HEK293 (cell line): ENCODE measurements around the gene GRAP2.

Experiments
- CTCF ChIA-PET: fragments of 350-600 bp; formaldehyde crosslinking; extraction: SDS; loops from one replicate; lab custom pipeline; 2021; ENCODE audit warnings: antibody characterized with exemption; lab: Yijun Ruan, JAX
- POLR2A ChIA-PET: fragments of 300-600 bp; formaldehyde crosslinking; extraction: SDS; loops from one replicate; lab custom pipeline; 2020; ENCODE audit warnings: antibody characterized with exemption, inconsistent platforms; lab: Yijun Ruan, JAX
- H3K27ac ChIP-seq: fragments of 200-500 bp; sonication (Bioruptor generic); 2 replicates; pipeline ENCODE4 v1.5.1; 2014; ENCODE audit warnings: low read depth, low read length, control low read depth, inconsistent platforms; ENCODE audit errors: extremely low read depth
- H3K36me3 ChIP-seq, 2 experiments: fragments of 200-500 bp in 1 of 2; sonication (Bioruptor generic) in 1 of 2; 1 replicate in 1 of 2; 2 replicates in 1 of 2; pipeline ENCODE4 v1.5.1; 2014 to 2017; ENCODE audit warnings: inconsistent platforms in 2 of 2, low read length in 2 of 2; ENCODE audit not compliant: control insufficient read depth in 2 of 2, insufficient read depth in 1 of 2
- H3K4me1 ChIP-seq: fragments of 200-500 bp; sonication (Bioruptor generic); 2 replicates; pipeline ENCODE4 v1.5.1; 2014; ENCODE audit warnings: mild to moderate bottlenecking, low read length, inconsistent platforms; ENCODE audit not compliant: control insufficient read depth, insufficient read depth
- H3K4me3 ChIP-seq: 2 replicates; pipeline ENCODE4 v1.5.1; 2011; ENCODE audit warnings: low read depth, mild to moderate bottlenecking, control low read depth, low read length, moderate library complexity
- H3K9me3 ChIP-seq: fragments of 200-500 bp; sonication (Bioruptor generic); 2 replicates; pipeline ENCODE4 v1.5.1; 2014; ENCODE audit warnings: low read depth, low read length, inconsistent platforms; ENCODE audit not compliant: control insufficient read depth, insufficient read depth
- BCL11B ChIP-seq: fragments of 450-650 bp; formaldehyde crosslinking; IDR thresholded peaks from 2 replicates; pipeline ENCODE4 v1.5.1; 2016; ENCODE audit warnings: low read depth, missing biosample characterization, missing genetic modification characterization
- KLF1 ChIP-seq: fragments of 450-650 bp; formaldehyde crosslinking; IDR thresholded peaks from 2 replicates; pipeline ENCODE4 v1.5.1; 2016; ENCODE audit warnings: missing biosample characterization, missing genetic modification characterization
- MZF1 ChIP-seq: fragments of 450-650 bp; formaldehyde crosslinking; IDR thresholded peaks from 2 replicates; pipeline ENCODE4 v1.5.1; 2017; ENCODE audit warnings: missing biosample characterization, missing genetic modification characterization, borderline replicate concordance
- OVOL3 ChIP-seq: fragments of 450-650 bp; formaldehyde crosslinking; IDR thresholded peaks from 2 replicates; pipeline ENCODE4 v1.5.1; 2016; ENCODE audit warnings: missing biosample characterization, missing genetic modification characterization
- PRDM4 ChIP-seq: fragments of 450-650 bp; formaldehyde crosslinking; IDR thresholded peaks from 2 replicates; pipeline ENCODE4 v1.5.1; 2017; ENCODE audit warnings: missing biosample characterization, missing genetic modification characterization
- PRDM6 ChIP-seq: fragments of 450-650 bp; formaldehyde crosslinking; IDR thresholded peaks from 2 replicates; pipeline ENCODE4 v1.5.1; 2017; ENCODE audit warnings: missing biosample characterization, missing genetic modification characterization
- SETDB1 ChIP-seq: IDR thresholded peaks from one replicate; pipeline ENCODE4 v1.6.1; 2017; ENCODE audit warnings: mild to moderate bottlenecking, low read length, moderate library complexity, mixed read lengths; ENCODE audit not compliant: insufficient read length
- WT1 ChIP-seq: fragments of 450-650 bp; formaldehyde crosslinking; IDR thresholded peaks from 2 replicates; pipeline ENCODE4 v1.5.1; 2016; ENCODE audit warnings: missing biosample characterization, missing genetic modification characterization
- YY2 ChIP-seq: fragments of 450-650 bp; formaldehyde crosslinking; IDR thresholded peaks from 2 replicates; pipeline ENCODE4 v1.5.1; 2016; ENCODE audit warnings: missing biosample characterization, missing genetic modification characterization
- ZBTB1 ChIP-seq: fragments of 450-650 bp; formaldehyde crosslinking; IDR thresholded peaks from 2 replicates; pipeline ENCODE4 v1.5.1; 2016; ENCODE audit warnings: missing biosample characterization, missing genetic modification characterization
- ZBTB44 ChIP-seq: fragments of 450-650 bp; IDR thresholded peaks from 2 replicates; pipeline ENCODE4 v1.5.1; 2018; ENCODE audit warnings: missing biosample characterization, mild to moderate bottlenecking, missing genetic modification characterization
- ZBTB48 ChIP-seq: fragments of 450-650 bp; formaldehyde crosslinking; IDR thresholded peaks from 2 replicates; pipeline ENCODE4 v1.5.1; 2016; ENCODE audit warnings: missing biosample characterization, missing genetic modification characterization
- ZFP69B ChIP-seq: fragments of 450-650 bp; formaldehyde crosslinking; IDR thresholded peaks from 2 replicates; pipeline ENCODE4 v1.5.1; 2016; ENCODE audit warnings: missing biosample characterization, missing genetic modification characterization
- ZNF146 ChIP-seq: fragments of 450-650 bp; formaldehyde crosslinking; IDR thresholded peaks from 2 replicates; pipeline ENCODE4 v1.5.1; 2016; ENCODE audit warnings: missing biosample characterization, missing genetic modification characterization
- ZNF175 ChIP-seq: fragments of 450-650 bp; formaldehyde crosslinking; IDR thresholded peaks from 2 replicates; pipeline ENCODE4 v1.5.1; 2016; ENCODE audit warnings: missing biosample characterization, missing genetic modification characterization
- ZNF292 ChIP-seq: fragments of 450-650 bp; formaldehyde crosslinking; IDR thresholded peaks from 2 replicates; pipeline ENCODE4 v1.5.1; 2016; ENCODE audit warnings: low read depth, missing biosample characterization, missing genetic modification characterization, borderline replicate concordance
- ZNF324 ChIP-seq: fragments of 450-650 bp; formaldehyde crosslinking; IDR thresholded peaks from 2 replicates; pipeline ENCODE4 v1.5.1; 2016; ENCODE audit warnings: missing biosample characterization, missing genetic modification characterization
- ZNF501 ChIP-seq: fragments of 450-650 bp; formaldehyde crosslinking; IDR thresholded peaks from 2 replicates; pipeline ENCODE4 v1.5.1; 2016; ENCODE audit warnings: missing biosample characterization, missing genetic modification characterization
- ZNF521 ChIP-seq: fragments of 450-650 bp; formaldehyde crosslinking; IDR thresholded peaks from 2 replicates; pipeline ENCODE4 v1.5.1; 2017; ENCODE audit warnings: missing biosample characterization, mild to moderate bottlenecking, missing genetic modification characterization
- ZNF580 ChIP-seq: fragments of 450-650 bp; formaldehyde crosslinking; IDR thresholded peaks from 2 replicates; pipeline ENCODE4 v1.5.1; 2016; ENCODE audit warnings: missing biosample characterization, missing genetic modification characterization
- ZNF600 ChIP-seq: fragments of 450-650 bp; formaldehyde crosslinking; IDR thresholded peaks from 2 replicates; pipeline ENCODE4 v1.5.1; 2016; ENCODE audit warnings: missing biosample characterization, missing genetic modification characterization
- ZNF610 ChIP-seq: fragments of 450-650 bp; formaldehyde crosslinking; IDR thresholded peaks from 2 replicates; pipeline ENCODE4 v1.5.1; 2016; ENCODE audit warnings: missing biosample characterization, missing genetic modification characterization, borderline replicate concordance
- ZNF621 ChIP-seq: fragments of 450-650 bp; formaldehyde crosslinking; IDR thresholded peaks from 2 replicates; pipeline ENCODE4 v1.5.1; 2017; ENCODE audit warnings: missing biosample characterization, missing genetic modification characterization
- ZNF623 ChIP-seq: fragments of 450-650 bp; formaldehyde crosslinking; IDR thresholded peaks from 2 replicates; pipeline ENCODE4 v1.5.1; 2016; ENCODE audit warnings: missing biosample characterization, missing genetic modification characterization
- ZNF658 ChIP-seq: fragments of 450-650 bp; formaldehyde crosslinking; IDR thresholded peaks from 2 replicates; pipeline ENCODE4; 2016; ENCODE audit warnings: missing biosample characterization, missing genetic modification characterization
- ZSCAN16 ChIP-seq: fragments of 450-650 bp; formaldehyde crosslinking; IDR thresholded peaks from 2 replicates; pipeline ENCODE4 v1.5.1; 2016; ENCODE audit warnings: missing biosample characterization, missing genetic modification characterization
- ZSCAN30 ChIP-seq: fragments of 450-650 bp; IDR thresholded peaks from 2 replicates; pipeline ENCODE4 v1.5.1; 2018; ENCODE audit warnings: missing biosample characterization, mild to moderate bottlenecking, missing genetic modification characterization, moderate library complexity
- ZXDB ChIP-seq: fragments of 450-650 bp; formaldehyde crosslinking; IDR thresholded peaks from 2 replicates; pipeline ENCODE4 v1.5.1; 2016; ENCODE audit warnings: missing biosample characterization, missing genetic modification characterization

The GRAP2 gene

GRCh38 chr22:39915295-39915726, 14.4 kb downstream of the GRAP2 start:
- TF ChIP-seq ZFP69B (tag by site-specific recombination): no peak
- peak; percentile 37; the same call in 1 of the 2 replicates for TF ChIP-seq KLF1 (tag by site-specific recombination)
- TF ChIP-seq OVOL3 (tag by site-specific recombination): no peak
- TF ChIP-seq, all 188 proteins: peak for 1
- ChIA-PET POLR2A (no interaction called here), CTCF (interaction anchor here (0.7 to 2.3 kb wide), 3 partner anchors 109 to 778 kb away, joined by 3 to 8 read pairs (median 3); no protein-coding TSS in a partner anchor)
- Histone ChIP-seq H3K9me3 (no peaks in the 10 kb centered on the region), H3K36me3 (no peaks in the 10 kb centered on the region), H3K4me1 (no peaks in the 10 kb centered on the region), H3K4me3 (no peak overlapping the region), H3K27ac (no peak overlapping the region)

GRCh38 chr22:39916496-39916895, 15.6 kb downstream of the GRAP2 start:
- no peak overlapping the region for H3K4me3 ChIP-seq
- H3K4me1 ChIP-seq: no peaks in the 10 kb centered on the region
- ChIA-PET CTCF (interaction anchor here (0.6 to 2.9 kb wide), 8 partner anchors 16 to 947 kb away, joined by 3 to 8 read pairs (median 5); no protein-coding TSS in a partner anchor), POLR2A (no interaction called here)
- H3K36me3 ChIP-seq: no peaks in the 10 kb centered on the region
- H3K27ac ChIP-seq: no peak overlapping the region
- no peaks in the 10 kb centered on the region for H3K9me3 ChIP-seq
- TF ChIP-seq ZBTB1: no peak
- TF ChIP-seq ZNF146 (tag by site-specific recombination): no peak
- TF ChIP-seq ZSCAN30: no peak
- TF ChIP-seq ZNF623: no peak
- TF ChIP-seq ZNF621 (tag by site-specific recombination): no peak
- no peak for TF ChIP-seq YY2 (tag by site-specific recombination)
- TF ChIP-seq BCL11B (tag by site-specific recombination): no peak
- TF ChIP-seq SETDB1: no peak
- TF ChIP-seq PRDM4 (tag by site-specific recombination): no peak
- no peak for TF ChIP-seq ZXDB (tag by site-specific recombination)
- no peak for TF ChIP-seq ZNF658 (tag by site-specific recombination)
- TF ChIP-seq MZF1 (tag by site-specific recombination): no peak
- no peak for TF ChIP-seq ZNF324 (tag by site-specific recombination)
- TF ChIP-seq, all 188 proteins: peak for 0

- Histone ChIP-seq H3K4me1 (no peaks in the 10 kb centered on the region), H3K36me3 (no peaks in the 10 kb centered on the region), H3K27ac (no peak overlapping the region), H3K4me3 (no peak overlapping the region), H3K9me3 (no peaks in the 10 kb centered on the region)
- ChIA-PET POLR2A (no interaction called here), CTCF (interaction anchor here (1.3 to 2.9 kb wide), 5 partner anchors 15 to 109 kb away, joined by 3 to 8 read pairs (median 6); no protein-coding TSS in a partner anchor)
- TF ChIP-seq ZNF292 (tag by site-specific recombination): no peak
- no peak for TF ChIP-seq ZNF621 (tag by site-specific recombination)
- no peak for TF ChIP-seq ZNF501 (tag by site-specific recombination)
- no peak for TF ChIP-seq PRDM6 (tag by site-specific recombination)
- TF ChIP-seq ZNF175: no peak
- TF ChIP-seq WT1 (tag by site-specific recombination): no peak
- no peak for TF ChIP-seq ZNF610 (tag by site-specific recombination)
- TF ChIP-seq BCL11B (tag by site-specific recombination): no peak
- TF ChIP-seq ZBTB48: no peak
- TF ChIP-seq ZNF600 (tag by site-specific recombination): no peak
- TF ChIP-seq ZNF580 (tag by site-specific recombination): no peak
- no peak for TF ChIP-seq ZSCAN16 (tag by site-specific recombination)
- no peak for TF ChIP-seq ZNF521 (tag by site-specific recombination)
- no peak for TF ChIP-seq ZBTB44 (tag by site-specific recombination)
Measured at GRCh38 chr22:39917197-39917643, 16.3 kb downstream of the GRAP2 start.
